ENCODE data around the gene ARHGEF7.

ARHGEF7 gene

GRCh38 chr13:111228262-111229144, 113.4 kb downstream of the ARHGEF7 start:
- no peak for DNase-seq

GRCh38 chr13:111230385-111230930, 115.3 kb downstream of the ARHGEF7 start:
- no peak for DNase-seq

- no peak for DNase-seq
These were observed 117.1 kb downstream of the ARHGEF7 start for GRCh38 chr13:111232191-111232590.

- DNase-seq: no peak
These were observed 118.0 kb downstream of the ARHGEF7 start for GRCh38 chr13:111233080-111233479.

GRCh38 chr13:111239764-111240670, 124.9 kb downstream of the ARHGEF7 start:
- no peak for DNase-seq

GRCh38 chr13:111241006-111241755, 126.1 kb downstream of the ARHGEF7 start:
- DNase-seq: no peak

GRCh38 chr13:111241862-111242261, 126.8 kb downstream of the ARHGEF7 start:
- DNase-seq: no peak

GRCh38 chr13:111242585-111242984, 127.5 kb downstream of the ARHGEF7 start:
- no peak for DNase-seq

GRCh38 chr13:111243981-111244380, 128.9 kb downstream of the ARHGEF7 start:
- no peak for DNase-seq

- no peak for DNase-seq
These were observed 130.7 kb downstream of the ARHGEF7 start for GRCh38 chr13:111245576-111246384.

GRCh38 chr13:111247552-111247951, 132.4 kb downstream of the ARHGEF7 start:
- no peak for DNase-seq

GRCh38 chr13:111248822-111249221, 133.7 kb downstream of the ARHGEF7 start:
- no peak for DNase-seq

- DNase-seq: no peak
These were observed 134.7 kb downstream of the ARHGEF7 start for GRCh38 chr13:111249637-111250360.

- no peak for DNase-seq
These were observed 136.7 kb downstream of the ARHGEF7 start for GRCh38 chr13:111251646-111252445.

GRCh38 chr13:111252446-111253364, 137.6 kb downstream of the ARHGEF7 start:
- no peak for DNase-seq

- DNase-seq: no peak
These were observed 138.3 kb downstream of the ARHGEF7 start for GRCh38 chr13:111253365-111253872.

GRCh38 chr13:111255228-111255790, 140.2 kb downstream of the ARHGEF7 start:
- DNase-seq: no peak

GRCh38 chr13:111256458-111256857, 141.3 kb downstream of the ARHGEF7 start:
- no peak for DNase-seq

All from activated CD4-positive, alpha-beta T cell treated with anti-CD3 and anti-CD28 coated beads, Interleukin-2, amount 50 U/mL, for 4 hours (primary cell).